ENCODE results near the gene YWHAQ. TPM values are rescaled to one million over a fixed set of nuclear protein-coding genes. Genes with fewer than 3 reads are reported as not detected.

YWHAQ gene
- total and polyA plus RNA-seq, 9 of the 15 experiments (the other 6 are each of a cell fraction or from before 2014, with no cell fraction given), result 63.1 to 359 (median 203) TPM

GRCh38 chr2:9555297-9556120 lies 75.3 kb downstream of the YWHAQ start, which contains the start of gene ADAM17 (continued):
- TF ChIP-seq ELF1 (tag; IDR thresholded peaks at IDR 0.05) (peak; percentile 91), XRCC4 (IDR thresholded peaks at IDR 0.05; ENCODE audit: extremely low read depth, insufficient read depth, insufficient read length) (no peak), PPARD (CRISPR knock-in tag; IDR thresholded peaks at IDR 0.05) (no peak), ZNF668 (CRISPR knock-in tag; IDR thresholded peaks at IDR 0.05) (peak; percentile 46; the same call in 1 of the 2 replicates), HMGXB4 (CRISPR knock-in tag; IDR thresholded peaks at IDR 0.05) (peak; percentile 28; the same call in 1 of the 2 replicates), HMGN3 (IDR thresholded peaks at IDR 0.05; ENCODE audit: borderline replicate concordance, extremely low read depth, insufficient read length, low read depth, low read length) (peak; percentile 98), ID3 (CRISPR knock-in tag; IDR thresholded peaks at IDR 0.05) (no peak), ID3 (tag; IDR thresholded peaks at IDR 0.05) (peak; percentile 58; the same call in 1 of the 2 replicates), REST (IDR thresholded peaks at IDR 0.05; ENCODE audit: borderline replicate concordance) (peak; percentile 39; the same call in 1 of the 2 replicates), REST (CRISPR knock-in tag; IDR thresholded peaks at IDR 0.05; ENCODE audit: low read depth) (0 out of 2 replicates have a peak, but pooled peaks have one; percentile 50), AFF4 (CRISPR knock-in tag; IDR thresholded peaks at IDR 0.05) (peak; percentile 86; the same call in 1 of the 2 replicates), E2F3 (CRISPR knock-in tag; IDR thresholded peaks at IDR 0.05) (peak; percentile 55; the same call in 1 of the 2 replicates)

Measured in K562 (cell line).